Measurements from ENCODE around the gene PGAM1.
A peak's percentile ranks its signal among the peaks of the same experiment; 100 is the strongest.

PGAM1 gene

DNA sequence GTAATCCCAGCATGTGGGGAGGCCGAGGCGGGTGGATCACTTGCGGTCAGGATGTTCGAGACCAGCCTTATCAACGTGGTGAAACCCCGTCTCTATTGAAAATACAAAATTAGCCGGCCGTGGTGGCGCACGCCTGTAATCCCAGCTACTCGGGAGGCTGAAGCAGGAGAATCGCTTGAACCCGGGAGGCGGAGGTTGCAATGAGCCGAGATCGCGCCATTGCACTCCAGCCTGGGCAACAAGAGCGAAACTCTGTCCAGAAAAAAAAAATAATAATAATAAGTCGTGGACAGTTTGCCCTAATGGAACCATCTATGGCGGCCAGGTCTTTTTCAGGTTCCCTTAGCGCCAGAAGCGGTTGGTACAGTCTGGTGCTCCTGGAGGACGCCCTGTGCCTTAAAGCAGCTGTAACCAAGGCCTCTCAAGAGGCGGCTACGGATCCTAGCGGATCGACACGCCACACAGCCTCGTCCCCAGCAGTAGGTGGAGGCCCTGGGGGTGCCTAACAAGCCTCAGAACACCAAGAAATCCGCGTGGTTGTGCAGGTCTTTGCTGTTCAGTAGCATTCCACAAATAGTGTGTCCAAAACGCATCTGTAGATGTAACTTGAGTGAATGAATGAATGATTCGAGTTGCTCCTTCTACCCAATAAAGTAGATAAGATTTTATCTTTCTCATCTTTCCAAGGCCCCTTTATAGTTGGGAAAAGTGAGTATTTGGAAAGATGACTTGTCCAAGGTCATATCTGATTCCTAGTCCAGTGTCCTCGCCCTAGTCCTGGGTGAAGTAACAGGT is 982 bp downstream of the PGAM1 start:
- no peak for DNase-seq (ENCODE audit: low spot score)
- TF ChIP-seq, protein P1, sequence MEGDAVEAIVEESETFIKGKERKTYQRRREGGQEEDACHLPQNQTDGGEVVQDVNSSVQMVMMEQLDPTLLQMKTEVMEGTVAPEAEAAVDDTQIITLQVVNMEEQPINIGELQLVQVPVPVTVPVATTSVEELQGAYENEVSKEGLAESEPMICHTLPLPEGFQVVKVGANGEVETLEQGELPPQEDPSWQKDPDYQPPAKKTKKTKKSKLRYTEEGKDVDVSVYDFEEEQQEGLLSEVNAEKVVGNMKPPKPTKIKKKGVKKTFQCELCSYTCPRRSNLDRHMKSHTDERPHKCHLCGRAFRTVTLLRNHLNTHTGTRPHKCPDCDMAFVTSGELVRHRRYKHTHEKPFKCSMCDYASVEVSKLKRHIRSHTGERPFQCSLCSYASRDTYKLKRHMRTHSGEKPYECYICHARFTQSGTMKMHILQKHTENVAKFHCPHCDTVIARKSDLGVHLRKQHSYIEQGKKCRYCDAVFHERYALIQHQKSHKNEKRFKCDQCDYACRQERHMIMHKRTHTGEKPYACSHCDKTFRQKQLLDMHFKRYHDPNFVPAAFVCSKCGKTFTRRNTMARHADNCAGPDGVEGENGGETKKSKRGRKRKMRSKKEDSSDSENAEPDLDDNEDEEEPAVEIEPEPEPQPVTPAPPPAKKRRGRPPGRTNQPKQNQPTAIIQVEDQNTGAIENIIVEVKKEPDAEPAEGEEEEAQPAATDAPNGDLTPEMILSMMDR (IDR thresholded peaks at IDR 0.05; ENCODE audit: extremely low read depth, insufficient read depth, missing control alignments), result no peak
- in situ Hi-C loops (cut with MboI; ENCODE audit: low pct_unique_long_range_greater_than_20kb, low sequenced_read_pairs, unreplicated experiment), result no loop called here

- in situ Hi-C loops (cut with MboI; ENCODE audit: low pct_unique_long_range_greater_than_20kb, low sequenced_read_pairs, unreplicated experiment), result no loop called here
- peak; percentile 56 for DNase-seq (ENCODE audit: low spot score)
- TF ChIP-seq, protein P1 (IDR thresholded peaks at IDR 0.05; ENCODE audit: extremely low read depth, insufficient read depth, missing control alignments), result no peak
These were observed 1.7 kb downstream of the PGAM1 start for GRCh38 chr10:97427571-97428179.

GRCh38 chr10:97428572-97428981 is 2.6 kb downstream of the PGAM1 start:
- in situ Hi-C loops (cut with MboI; ENCODE audit: low pct_unique_long_range_greater_than_20kb, low sequenced_read_pairs, unreplicated experiment), result no loop called here
- TF ChIP-seq, protein P1 (IDR thresholded peaks at IDR 0.05; ENCODE audit: extremely low read depth, insufficient read depth, missing control alignments), result no peak
- DNase-seq (ENCODE audit: low spot score), result no peak

DNA sequence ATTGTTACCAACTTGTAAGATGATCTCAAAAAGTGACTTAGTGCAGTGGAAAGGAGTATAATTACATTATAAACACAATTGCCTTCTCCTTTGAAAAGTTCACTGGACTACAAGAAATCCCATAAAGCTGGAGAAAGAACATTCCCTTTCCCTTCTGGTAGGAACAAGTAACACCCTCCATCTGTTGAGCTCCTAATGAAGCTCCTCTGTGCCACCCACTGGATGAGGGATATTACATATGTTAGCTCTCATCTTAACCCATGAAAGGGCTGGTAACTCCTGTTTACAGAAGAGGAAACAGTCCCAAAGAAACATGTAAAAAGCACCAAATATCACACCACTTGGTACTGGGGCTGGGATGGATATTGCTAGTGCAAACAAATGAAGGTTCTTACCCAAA is 8.1 kb downstream of the PGAM1 start:
- TF ChIP-seq, protein P1 (IDR thresholded peaks at IDR 0.05; ENCODE audit: extremely low read depth, insufficient read depth, missing control alignments), result no peak

DNA sequence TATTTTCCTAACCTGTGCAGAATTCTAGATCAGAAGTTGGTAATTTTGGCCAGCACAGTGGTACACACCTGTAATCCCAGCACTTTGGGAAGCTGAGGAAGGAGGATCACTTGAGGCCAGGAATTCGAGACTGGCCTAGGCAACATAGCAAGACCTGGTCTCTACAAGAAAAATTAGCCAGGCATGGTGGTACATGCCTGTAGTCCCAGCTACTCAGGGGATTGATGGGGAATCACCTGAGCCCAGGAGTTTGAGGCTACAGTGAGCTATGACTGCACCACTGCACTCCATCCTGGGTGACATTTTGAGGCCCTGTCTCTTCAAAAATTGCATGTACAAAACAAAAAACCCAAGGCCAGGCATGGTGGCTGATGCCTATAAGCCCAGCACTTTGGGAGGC is 8.6 kb downstream of the PGAM1 start:
- DNase-seq (ENCODE audit: low spot score), result no peak
- in situ Hi-C loops (cut with MboI; ENCODE audit: low pct_unique_long_range_greater_than_20kb, low sequenced_read_pairs, unreplicated experiment), result no loop called here
- TF ChIP-seq, protein P1 (IDR thresholded peaks at IDR 0.05; ENCODE audit: extremely low read depth, insufficient read depth, missing control alignments), result no peak

More for the DNA sequence above, 8.1 kb downstream of the PGAM1 start:
- in situ Hi-C loops (cut with MboI; ENCODE audit: low pct_unique_long_range_greater_than_20kb, low sequenced_read_pairs, unreplicated experiment), result no loop called here
- no peak for DNase-seq (ENCODE audit: low spot score)

- DNase-seq (ENCODE audit: low spot score), result no peak
- TF ChIP-seq, protein P1 (IDR thresholded peaks at IDR 0.05; ENCODE audit: extremely low read depth, insufficient read depth, missing control alignments), result no peak
- in situ Hi-C loops (cut with MboI; ENCODE audit: low pct_unique_long_range_greater_than_20kb, low sequenced_read_pairs, unreplicated experiment), result no loop called here
These were observed 9.2 kb downstream of the PGAM1 start for GRCh38 chr10:97435211-97435610.
